Measurements from ENCODE around the gene SLC35F4.

Gene SLC35F4

GRCh38 chr14:57818511-57818910, 47.4 kb downstream of the SLC35F4 start:
- Histone ChIP-seq H3K79me2 (ENCODE audit: insufficient read depth, low read length) (no peaks in the 10 kb centered on the region), H3K4me1 (ENCODE audit: insufficient read depth, low read length, poor library complexity, severe bottlenecking) (no peaks in the 10 kb centered on the region), H3K36me3 (ENCODE audit: insufficient read depth, low read length) (no peaks in the 10 kb centered on the region), H4K20me1 (ENCODE audit: insufficient read depth, low read length, poor library complexity, severe bottlenecking) (no peaks in the 10 kb centered on the region), H3K4me2 (ENCODE audit: low read depth, low read length, poor library complexity, severe bottlenecking) (no peak overlapping the region), H3K9me2 (replicated peaks; ENCODE audit: low read depth, low read length) (no peaks in the 10 kb centered on the region), H2AFZ (ENCODE audit: low read length) (no peak overlapping the region), H3K9me3 (ENCODE audit: insufficient read depth, low read depth, low read length) (no peaks in the 10 kb centered on the region), H3F3A (ENCODE audit: low read depth) (no peaks in the 10 kb centered on the region), H3K27me3 (ENCODE audit: insufficient read depth, low read length, poor library complexity, severe bottlenecking) (no peaks in the 10 kb centered on the region), H3K9ac (ENCODE audit: low read depth, low read length, poor library complexity, severe bottlenecking) (no peak overlapping the region), H3K4me3 (ENCODE audit: low read length, poor library complexity, severe bottlenecking) (no peak overlapping the region)
- TF ChIP-seq CTCF (conservative IDR thresholded peaks at IDR 0.05; ENCODE audit: low read length) (no peak), EZH2phosphoT487 (IDR thresholded peaks at IDR 0.05; ENCODE audit: borderline replicate concordance) (no peak)

- no peaks in the 10 kb centered on the region for H3K4me1 ChIP-seq (ENCODE audit: insufficient read depth, low read length, poor library complexity, severe bottlenecking)
- H3K9me3 ChIP-seq (ENCODE audit: insufficient read depth, low read depth, low read length) = no peaks in the 10 kb centered on the region
- no peaks in the 10 kb centered on the region for H3K27me3 ChIP-seq (ENCODE audit: insufficient read depth, low read length, poor library complexity, severe bottlenecking)
- no peaks in the 10 kb centered on the region for H4K20me1 ChIP-seq (ENCODE audit: insufficient read depth, low read length, poor library complexity, severe bottlenecking)
- no peaks in the 10 kb centered on the region for H3F3A ChIP-seq (ENCODE audit: low read depth)
- H3K9me2 ChIP-seq (replicated peaks; ENCODE audit: low read depth, low read length) = no peaks in the 10 kb centered on the region
- no peak overlapping the region for H2AFZ ChIP-seq (ENCODE audit: low read length)
- TF ChIP-seq CTCF (conservative IDR thresholded peaks at IDR 0.05; ENCODE audit: low read length) (no peak), EZH2phosphoT487 (IDR thresholded peaks at IDR 0.05; ENCODE audit: borderline replicate concordance) (no peak)
- no peak overlapping the region for H3K4me3 ChIP-seq (ENCODE audit: low read length, poor library complexity, severe bottlenecking)
- no peak overlapping the region for H3K9ac ChIP-seq (ENCODE audit: low read depth, low read length, poor library complexity, severe bottlenecking)
- no peak overlapping the region for H3K4me2 ChIP-seq (ENCODE audit: low read depth, low read length, poor library complexity, severe bottlenecking)
- H3K79me2 ChIP-seq (ENCODE audit: insufficient read depth, low read length) = no peaks in the 10 kb centered on the region
- H3K36me3 ChIP-seq (ENCODE audit: insufficient read depth, low read length) = no peaks in the 10 kb centered on the region
Measured at GRCh38 chr14:57816568-57817284, 49.2 kb downstream of the SLC35F4 start.

DNA sequence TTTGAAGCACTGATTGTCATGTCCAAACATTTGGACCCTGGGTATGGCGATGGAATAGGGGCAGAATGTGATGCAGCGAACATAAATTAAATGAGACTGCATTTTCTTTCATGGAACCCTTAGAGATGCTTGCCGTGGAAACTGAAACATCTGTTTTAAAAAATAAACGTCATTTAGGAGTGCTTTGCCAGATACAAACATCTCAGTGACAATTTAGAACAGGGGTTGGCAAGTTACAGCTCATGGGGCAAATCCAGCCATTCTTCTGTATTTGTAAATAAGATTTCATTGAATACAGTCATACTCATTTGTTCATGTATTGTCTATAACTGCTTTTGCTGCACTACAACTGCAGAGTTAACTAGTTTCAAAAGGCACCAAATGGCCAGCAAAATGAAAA, 51.2 kb downstream of the SLC35F4 start:
- no peaks in the 10 kb centered on the region for H3K79me2 ChIP-seq (ENCODE audit: insufficient read depth, low read length)
- no peaks in the 10 kb centered on the region for H3K36me3 ChIP-seq (ENCODE audit: insufficient read depth, low read length)
- H3K27me3 ChIP-seq (ENCODE audit: insufficient read depth, low read length, poor library complexity, severe bottlenecking) = no peaks in the 10 kb centered on the region

More for the DNA sequence above, 51.2 kb downstream of the SLC35F4 start:
- H3K9ac ChIP-seq (ENCODE audit: low read depth, low read length, poor library complexity, severe bottlenecking) = no peak overlapping the region
- no peaks in the 10 kb centered on the region for H3K4me1 ChIP-seq (ENCODE audit: insufficient read depth, low read length, poor library complexity, severe bottlenecking)
- no peaks in the 10 kb centered on the region for H3F3A ChIP-seq (ENCODE audit: low read depth)
- no peak overlapping the region for H3K4me3 ChIP-seq (ENCODE audit: low read length, poor library complexity, severe bottlenecking)
- H4K20me1 ChIP-seq (ENCODE audit: insufficient read depth, low read length, poor library complexity, severe bottlenecking) = no peaks in the 10 kb centered on the region
- no peaks in the 10 kb centered on the region for H3K9me3 ChIP-seq (ENCODE audit: insufficient read depth, low read depth, low read length)
- no peaks in the 10 kb centered on the region for H3K9me2 ChIP-seq (replicated peaks; ENCODE audit: low read depth, low read length)
- no peak overlapping the region for H2AFZ ChIP-seq (ENCODE audit: low read length)
- no peak overlapping the region for H3K4me2 ChIP-seq (ENCODE audit: low read depth, low read length, poor library complexity, severe bottlenecking)
- TF ChIP-seq CTCF (conservative IDR thresholded peaks at IDR 0.05; ENCODE audit: low read length) (no peak), EZH2phosphoT487 (IDR thresholded peaks at IDR 0.05; ENCODE audit: borderline replicate concordance) (no peak)
